Putamen (tissue), 1 donor: ENCODE results near the gene INTS7.

Experiments used
- DNase-seq: peaks from one replicate; pipeline ENCODE4 v3.0.0-alpha.2; 2016; ENCODE audit warnings: low spot score

Gene INTS7

GRCh38 chr1:212035123-212035834 lies at the start of gene INTS7, which contains the start of gene DTL:
Gene INTS7, minus strand, starts transcription at chr1:212035557. Its CDS starts 120 bp downstream, at chr1:212035437.
Gene DTL, plus strand, starts transcription at chr1:212035748. Its CDS starts 143 bp downstream, at chr1:212035891.
- peak; percentile 100 for DNase-seq

GRCh38 chr1:212082765-212083406 lies 47.5 kb upstream of the INTS7 start:
- no peak for DNase-seq

GRCh38 chr1:212078826-212079225 lies 43.5 kb upstream of the INTS7 start:
- DNase-seq: no peak

- peak; percentile 29 for DNase-seq
These were observed 41.7 kb upstream of the INTS7 start for GRCh38 chr1:212077028-212077427.

GRCh38 chr1:212074856-212075255 lies 39.5 kb upstream of the INTS7 start:
- DNase-seq: no peak

- DNase-seq: no peak
These were observed 39.0 kb upstream of the INTS7 start for GRCh38 chr1:212074313-212074712.

GRCh38 chr1:212073490-212073889 lies 38.1 kb upstream of the INTS7 start:
- DNase-seq: no peak

GRCh38 chr1:212072047-212072446 lies 36.7 kb upstream of the INTS7 start:
- DNase-seq: no peak

- peak; percentile 51 for DNase-seq
These were observed 35.5 kb upstream of the INTS7 start for GRCh38 chr1:212070720-212071302.

- DNase-seq: no peak
These were observed 32.4 kb upstream of the INTS7 start for GRCh38 chr1:212067787-212068186.

- peak; percentile 18 for DNase-seq
These were observed 27.6 kb upstream of the INTS7 start for GRCh38 chr1:212062832-212063438.

- no peak for DNase-seq
These were observed 25.5 kb upstream of the INTS7 start for GRCh38 chr1:212060632-212061472.

- DNase-seq: no peak
These were observed 20.0 kb upstream of the INTS7 start for GRCh38 chr1:212055333-212055732.

- no peak for DNase-seq
These were observed 18.6 kb upstream of the INTS7 start for GRCh38 chr1:212053993-212054392.

GRCh38 chr1:212045981-212046380 lies 10.6 kb upstream of the INTS7 start:
- DNase-seq: no peak

GRCh38 chr1:212044851-212045250 lies 9.5 kb upstream of the INTS7 start:
- DNase-seq: no peak

- no peak for DNase-seq
These were observed 7.1 kb upstream of the INTS7 start for GRCh38 chr1:212042436-212042835.

GRCh38 chr1:212040629-212041412 lies 5.5 kb upstream of the INTS7 start:
- no peak for DNase-seq

- DNase-seq: no peak
These were observed 4.3 kb upstream of the INTS7 start for GRCh38 chr1:212039622-212040021.

- no peak for DNase-seq
These were observed 2.5 kb upstream of the INTS7 start for GRCh38 chr1:212037900-212038299.
